Mesodermal cell (in vitro differentiated cells): Measurements from ENCODE around the gene GRID1.

Source experiments
- H3K27ac ChIP-seq: 2 replicates; pipeline ENCODE4 v1.7.0; 2013; ENCODE audit warnings: mild to moderate bottlenecking, low read depth, low read length, moderate library complexity; ENCODE audit not compliant: severe bottlenecking
- H3K36me3 ChIP-seq: 2 replicates; pipeline ENCODE4 v1.7.1; 2013; ENCODE audit warnings: mild to moderate bottlenecking, low read length, moderate library complexity; ENCODE audit not compliant: control insufficient read depth, insufficient read depth
- H3K4me1 ChIP-seq: one replicate; pipeline ENCODE4 v1.7.1; 2013; ENCODE audit warnings: mild to moderate bottlenecking, low read length; ENCODE audit not compliant: insufficient read depth, control insufficient read depth, poor library complexity, severe bottlenecking
- H3K4me3 ChIP-seq: 2 replicates; pipeline ENCODE4 v1.7.0; 2013; ENCODE audit warnings: low read length, control low read depth, mild to moderate bottlenecking; ENCODE audit not compliant: insufficient read depth, poor library complexity, severe bottlenecking; ENCODE audit errors: extremely low read depth
- H3K9me3 ChIP-seq: 2 replicates; pipeline ENCODE4 v1.7.1; 2013; ENCODE audit warnings: mild to moderate bottlenecking, low read length, moderate library complexity; ENCODE audit not compliant: control insufficient read depth
- WGBS, 2 experiments: methylation state at CpG; one replicate each; pipeline ENCODE4 v1.1.5; 2013; ENCODE audit warnings: missing lambda C conversion rate in 2 of 2; ENCODE audit not compliant: insufficient coverage in 2 of 2; 5-methylcytosine and 5-hydroxymethylcytosine counted together

Gene GRID1

GRCh38 chr10:86376852-86377796 is 10.5 kb upstream of the GRID1 start:
- Histone ChIP-seq H3K36me3 (no peaks in the 10 kb centered on the region), H3K27ac (no peak overlapping the region), H3K9me3 (no peaks in the 10 kb centered on the region), H3K4me1 (peaks cover 4% of the 10 kb centered on the region), H3K4me3 (no peak overlapping the region)
- WGBS, 2 experiments: 29 to 30% methylated on average over 66 to 67 of the region's 68 CpGs

GRCh38 chr10:86376403-86376802 is 9.8 kb upstream of the GRID1 start:
- H3K4me3 ChIP-seq: no peak overlapping the region
- peaks cover 4% of the 10 kb centered on the region for H3K4me1 ChIP-seq
- H3K9me3 ChIP-seq: no peaks in the 10 kb centered on the region
- no peak overlapping the region for H3K27ac ChIP-seq
- no peaks in the 10 kb centered on the region for H3K36me3 ChIP-seq
- 91% methylated on average over 7 of the region's 7 CpGs for WGBS, 2 experiments

GRCh38 chr10:86375204-86375603 is 8.6 kb upstream of the GRID1 start:
- Histone ChIP-seq H3K9me3 (no peaks in the 10 kb centered on the region), H3K4me3 (no peak overlapping the region), H3K27ac (no peak overlapping the region), H3K4me1 (peaks cover 4% of the 10 kb centered on the region), H3K36me3 (no peaks in the 10 kb centered on the region)
- 85 to 100% methylated on average over 2 to 8 of the region's 8 CpGs for WGBS, 2 experiments

- 80 to 90% methylated on average over 4 to 8 of the region's 8 CpGs for WGBS, 2 experiments
These were observed 8.1 kb upstream of the GRID1 start for GRCh38 chr10:86374664-86375063.

GRCh38 chr10:86373828-86374227 is 7.2 kb upstream of the GRID1 start:
- H3K4me3 ChIP-seq: no peak overlapping the region
- H3K4me1 ChIP-seq: peaks cover 4% of the 10 kb centered on the region
- no peak overlapping the region for H3K27ac ChIP-seq
- 74 to 76% methylated on average over 3 to 4 of the region's 7 CpGs for WGBS, 2 experiments
- H3K36me3 ChIP-seq: no peaks in the 10 kb centered on the region
- no peaks in the 10 kb centered on the region for H3K9me3 ChIP-seq

More at GRCh38 chr10:86374664-86375063, 8.1 kb upstream of the GRID1 start:
- no peak overlapping the region for H3K4me3 ChIP-seq
- H3K4me1 ChIP-seq: peaks cover 4% of the 10 kb centered on the region
- H3K27ac ChIP-seq: no peak overlapping the region
- no peaks in the 10 kb centered on the region for H3K36me3 ChIP-seq
- no peaks in the 10 kb centered on the region for H3K9me3 ChIP-seq

- Histone ChIP-seq H3K27ac (no peak overlapping the region), H3K36me3 (no peaks in the 10 kb centered on the region), H3K4me1 (peaks cover 4% of the 10 kb centered on the region), H3K4me3 (no peak overlapping the region), H3K9me3 (no peaks in the 10 kb centered on the region)
- no CpG with 5 or more reads among the region's 3 CpGs for WGBS, 2 experiments
These were observed 6.7 kb upstream of the GRID1 start for GRCh38 chr10:86373251-86373650.

- WGBS, 2 experiments: 86 to 88% methylated on average over 3 to 4 of the region's 5 CpGs
- Histone ChIP-seq H3K4me3 (no peak overlapping the region), H3K4me1 (peaks cover 4% of the 10 kb centered on the region), H3K36me3 (no peaks in the 10 kb centered on the region), H3K27ac (no peak overlapping the region), H3K9me3 (no peaks in the 10 kb centered on the region)
These were observed 6.2 kb upstream of the GRID1 start for GRCh38 chr10:86372784-86373239.

GRCh38 chr10:86372119-86372783 is 5.7 kb upstream of the GRID1 start:
- no peak overlapping the region for H3K4me3 ChIP-seq
- H3K27ac ChIP-seq: no peak overlapping the region
- 65 to 74% methylated on average over 6 to 7 of the region's 7 CpGs for WGBS, 2 experiments
- H3K4me1 ChIP-seq: peaks cover 4% of the 10 kb centered on the region
- H3K9me3 ChIP-seq: no peaks in the 10 kb centered on the region
- H3K36me3 ChIP-seq: no peaks in the 10 kb centered on the region

GRCh38 chr10:86371691-86372090 is 5.1 kb upstream of the GRID1 start:
- no peaks in the 10 kb centered on the region for H3K9me3 ChIP-seq
- H3K27ac ChIP-seq: no peak overlapping the region
- no peaks in the 10 kb centered on the region for H3K36me3 ChIP-seq
- no peaks in the 10 kb centered on the region for H3K4me1 ChIP-seq
- WGBS, 2 experiments: 79 to 86% methylated on average over 5 of the region's 5 CpGs
- no peak overlapping the region for H3K4me3 ChIP-seq

- Histone ChIP-seq H3K4me1 (no peaks in the 10 kb centered on the region), H3K4me3 (no peak overlapping the region), H3K27ac (no peak overlapping the region), H3K9me3 (no peaks in the 10 kb centered on the region), H3K36me3 (no peaks in the 10 kb centered on the region)
- 89 to 92% methylated on average over 3 to 4 of the region's 7 CpGs for WGBS, 2 experiments
These were observed 4.5 kb upstream of the GRID1 start for GRCh38 chr10:86371116-86371515.
